Measurements from ENCODE around the gene TARS3. TPM values are rescaled to one million over a fixed set of nuclear protein-coding genes. Genes with fewer than 3 reads are reported as not detected.
A peak's percentile ranks its signal among the peaks of the same experiment; 100 is the strongest.
"Not testable (repeated sequence)": the region's sequence is repeated elsewhere in the genome, so short reads cannot be mapped to it uniquely, and the experiment has no call there.

TARS3 gene
- total and polyA plus RNA-seq, 7 donors: 11.1 to 40.2 (median 35.0) TPM

- DNase-seq: no peak
- ATAC-seq: no peak
- TF ChIP-seq CTCF (IDR thresholded peaks at IDR 0.05): no peak
These were observed 86.8 kb downstream of the TARS3 start for GRCh38 chr15:101637516-101637915.

GRCh38 chr15:101637038-101637437 is 87.2 kb downstream of the TARS3 start:
- TF ChIP-seq CTCF (IDR thresholded peaks at IDR 0.05): no peak
- H3K27me3 ChIP-seq (ENCODE audit: insufficient read depth in 3 of 3, low read length in 2 of 3): no peaks in the 10 kb centered on the region
- H3K27ac ChIP-seq: no peak overlapping the region
- intact Hi-C loops (cut with DNase I): loop anchor here in 1 of 2 donors (5.0 kb wide), 2 partner anchors 140 to 200 kb away; no protein-coding TSS in a partner anchor
- H3K4me1 ChIP-seq: peaks cover 13% of the 10 kb centered on the region
- H3K9me3 ChIP-seq: no peaks in the 10 kb centered on the region
- DNase-seq: no peak
- WGBS, 3 donors: 80 to 89% (median 88%) methylated on average over 3 of the region's 3 CpGs
- peaks cover 2 to 41% of the 10 kb centered on the region in 2 donors for H3K36me3 ChIP-seq (ENCODE audit: insufficient read depth in 1 of 2, low read depth in 1 of 2)
- H3K4me3 ChIP-seq: no peak overlapping the region
- no peak for ATAC-seq

More at GRCh38 chr15:101637516-101637915, 86.8 kb downstream of the TARS3 start:
- Histone ChIP-seq H3K27ac (no peak overlapping the region), H3K4me1 (peaks cover 17% of the 10 kb centered on the region), H3K36me3 (ENCODE audit: insufficient read depth in 1 of 2, low read depth in 1 of 2) (peaks cover 2 to 43% of the 10 kb centered on the region in 2 donors), H3K4me3 (no peak overlapping the region), H3K27me3 (ENCODE audit: insufficient read depth in 3 of 3, low read length in 2 of 3) (no peaks in the 10 kb centered on the region), H3K9me3 (no peaks in the 10 kb centered on the region)
- intact Hi-C loops (cut with DNase I): loop anchor here in 1 of 2 donors (5.0 kb wide), 2 partner anchors 140 to 200 kb away; no protein-coding TSS in a partner anchor
- 83 to 89% (median 86%) methylated on average over 6 of the region's 6 CpGs for WGBS, 3 donors

DNA sequence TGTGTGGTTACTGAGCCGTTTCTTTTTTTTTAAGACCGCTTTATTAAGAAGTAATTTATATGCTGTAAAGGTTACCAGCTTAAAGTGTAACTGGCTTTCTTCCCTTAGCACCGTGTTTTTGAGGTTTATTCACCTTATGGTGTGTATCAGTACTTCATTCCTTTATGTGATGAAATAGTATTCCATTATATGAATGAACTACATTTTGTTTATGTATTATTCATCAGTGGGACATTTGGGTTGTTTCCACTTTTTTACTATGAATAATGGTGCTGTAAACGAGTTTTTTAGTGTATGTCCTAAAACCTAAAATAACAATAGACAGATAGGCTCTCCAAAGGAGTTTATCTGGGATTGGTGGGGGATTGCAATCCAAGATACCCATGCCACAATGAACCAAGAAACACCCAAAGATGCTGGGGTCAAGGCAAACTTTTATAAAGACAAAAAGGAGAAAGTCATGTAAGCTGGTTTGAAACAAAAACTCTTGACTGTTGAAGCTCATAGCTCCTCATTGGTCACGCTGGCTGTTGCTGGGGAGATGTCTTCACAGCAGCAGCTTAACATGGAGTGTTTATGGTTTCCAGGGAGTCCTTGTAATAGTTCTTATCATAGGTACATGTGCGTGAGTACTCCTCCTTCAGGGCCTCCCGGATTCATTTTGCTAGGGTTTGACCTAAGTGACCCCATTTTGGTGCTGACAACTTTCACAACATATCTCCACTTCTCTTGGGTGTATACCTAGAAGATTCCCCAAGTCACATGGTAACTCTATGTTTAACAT is 88.1 kb downstream of the TARS3 start:
- peaks cover 7% of the 10 kb centered on the region for H3K4me1 ChIP-seq
- ATAC-seq (peak in 1 of 4 donors; percentile 39), DNase-seq (no peak)
- 73 to 78% (median 76%) methylated on average over 7 of the region's 7 CpGs for WGBS, 3 donors
- H3K27me3 ChIP-seq (ENCODE audit: insufficient read depth in 3 of 3, low read length in 2 of 3): no peaks in the 10 kb centered on the region
- no peak for TF ChIP-seq CTCF (IDR thresholded peaks at IDR 0.05)
- no peak overlapping the region for H3K27ac ChIP-seq
- intact Hi-C loops (cut with DNase I): loop anchor here in 1 of 2 donors (5.0 kb wide), 2 partner anchors 139 to 199 kb away; no protein-coding TSS in a partner anchor
- H3K9me3 ChIP-seq: no peaks in the 10 kb centered on the region
- H3K36me3 ChIP-seq (ENCODE audit: insufficient read depth in 1 of 2, low read depth in 1 of 2): peaks cover 2 to 32% of the 10 kb centered on the region in 2 donors
- H3K4me3 ChIP-seq: no peak overlapping the region

GRCh38 chr15:101633356-101633755 is 90.9 kb downstream of the TARS3 start:
- H3K4me1 ChIP-seq: no peaks in the 10 kb centered on the region
- DNase-seq: no peak
- H3K36me3 ChIP-seq (ENCODE audit: insufficient read depth in 1 of 2, low read depth in 1 of 2): peaks cover 0 to 9% of the 10 kb centered on the region in 2 donors
- ATAC-seq: peak in 1 of 4 donors; percentile 40
- WGBS, 3 donors: 89 to 93% (median 92%) methylated on average over 3 of the region's 3 CpGs
- intact Hi-C loops (cut with DNase I): no loop called here
- TF ChIP-seq CTCF (IDR thresholded peaks at IDR 0.05): no peak
- H3K27me3 ChIP-seq (ENCODE audit: insufficient read depth in 3 of 3, low read length in 2 of 3): no peaks in the 10 kb centered on the region
- no peak overlapping the region for H3K4me3 ChIP-seq
- H3K9me3 ChIP-seq: no peaks in the 10 kb centered on the region
- no peak overlapping the region for H3K27ac ChIP-seq

- peaks cover 21% of the 10 kb centered on the region for H3K4me1 ChIP-seq
- H3K27ac ChIP-seq; intact Hi-C loops (cut with DNase I); H3K4me3 ChIP-seq; H3K36me3 ChIP-seq (ENCODE audit: insufficient read depth in 1 of 2, low read depth in 1 of 2); DNase-seq; H3K27me3 ChIP-seq (ENCODE audit: insufficient read depth in 3 of 3, low read length in 2 of 3); ATAC-seq; H3K9me3 ChIP-seq: not testable (repeated sequence)
- 88 to 100% (median 96%) methylated on average over 1 to 15 of the region's 15 CpGs for WGBS, 3 donors
These were observed 97.5 kb downstream of the TARS3 start for GRCh38 chr15:101626729-101627128.
